ENCODE results near the gene SPP1. TPM values are rescaled to one million over a fixed set of nuclear protein-coding genes. Genes with fewer than 3 reads are reported as not detected.

SPP1 gene
- total RNA-seq = 13.5 to 16.0 TPM (median 15.7 TPM) in 3 replicates
- long read RNA-seq, transcript SPP1-201 (6 exons, 1,581 nt) = minor isoform, 6 of 26 reads
- long read RNA-seq, transcript SPP1-203 (7 exons, 1,473 nt) = major isoform, 19 of 26 reads
- long read RNA-seq, partial matches to known transcripts = 0 of 26 reads
- long read RNA-seq, other reads (novel, unspliced or antisense) = 1 of 26 reads

- TF ChIP-seq CTCF (IDR thresholded peaks at IDR 0.05) = no peak
- H3K9me3 Mint-ChIP-seq (ENCODE audit: low read depth) = no peaks in the 10 kb centered on the region
- peaks cover 4% of the 10 kb centered on the region for H3K27me3 Mint-ChIP-seq (ENCODE audit: low read depth)
- no peaks in the 10 kb centered on the region for H3K36me3 Mint-ChIP-seq (ENCODE audit: low read depth)
- H3K4me3 Mint-ChIP-seq (ENCODE audit: unreplicated experiment) = no peak within 1 kb of the TSS
- no peak within 1 kb of the TSS for H3K27ac Mint-ChIP-seq (ENCODE audit: unreplicated experiment)
- no peak for DNase-seq (ENCODE audit: low spot score)
- H3K4me1 Mint-ChIP-seq (ENCODE audit: low read depth) = peaks cover 14% of the 10 kb centered on the region
Observed at GRCh38 chr4:87975466-87975865, at the start of gene SPP1. Gene SPP1, plus strand, starts transcription at chr4:87975714. Its CDS starts 1,182 bp downstream, at chr4:87976896.

- Mint-ChIP-seq H3K9me3 (ENCODE audit: low read depth) (peaks cover 6% of the 10 kb centered on the region), H3K27me3 (ENCODE audit: low read depth) (no peaks in the 10 kb centered on the region), H3K4me1 (ENCODE audit: low read depth) (no peaks in the 10 kb centered on the region), H3K4me3 (ENCODE audit: unreplicated experiment) (no peak overlapping the region), H3K27ac (ENCODE audit: unreplicated experiment) (no peak overlapping the region), H3K36me3 (ENCODE audit: low read depth) (peaks cover 2% of the 10 kb centered on the region)
- no peak for DNase-seq (ENCODE audit: low spot score)
- no peak for TF ChIP-seq CTCF (IDR thresholded peaks at IDR 0.05)
Observed at GRCh38 chr4:87926554-87927098, 48.9 kb upstream of the SPP1 start.

GRCh38 chr4:87930629-87931028, 44.9 kb upstream of the SPP1 start:
- no peak for DNase-seq (ENCODE audit: low spot score)
- TF ChIP-seq CTCF (IDR thresholded peaks at IDR 0.05) = no peak
- H3K4me3 Mint-ChIP-seq (ENCODE audit: unreplicated experiment) = no peak overlapping the region
- no peak overlapping the region for H3K27ac Mint-ChIP-seq (ENCODE audit: unreplicated experiment)
- H3K36me3 Mint-ChIP-seq (ENCODE audit: low read depth) = peaks cover 2% of the 10 kb centered on the region
- H3K9me3 Mint-ChIP-seq (ENCODE audit: low read depth) = peaks cover 11% of the 10 kb centered on the region
- H3K4me1 Mint-ChIP-seq (ENCODE audit: low read depth) = no peaks in the 10 kb centered on the region
- no peaks in the 10 kb centered on the region for H3K27me3 Mint-ChIP-seq (ENCODE audit: low read depth)

- Mint-ChIP-seq H3K27ac (ENCODE audit: unreplicated experiment) (no peak overlapping the region), H3K36me3 (ENCODE audit: low read depth) (peaks cover 2% of the 10 kb centered on the region), H3K27me3 (ENCODE audit: low read depth) (no peaks in the 10 kb centered on the region), H3K9me3 (ENCODE audit: low read depth) (peaks cover 11% of the 10 kb centered on the region), H3K4me3 (ENCODE audit: unreplicated experiment) (no peak overlapping the region), H3K4me1 (ENCODE audit: low read depth) (no peaks in the 10 kb centered on the region)
- no peak for DNase-seq (ENCODE audit: low spot score)
- no peak for TF ChIP-seq CTCF (IDR thresholded peaks at IDR 0.05)
Observed at GRCh38 chr4:87931932-87932331, 43.6 kb upstream of the SPP1 start.

- H3K27ac Mint-ChIP-seq (ENCODE audit: unreplicated experiment) = no peak overlapping the region
Observed at GRCh38 chr4:87932718-87933141, 42.8 kb upstream of the SPP1 start.

More at GRCh38 chr4:87932718-87933141, 42.8 kb upstream of the SPP1 start:
- DNase-seq (ENCODE audit: low spot score) = no peak
- H3K4me1 Mint-ChIP-seq (ENCODE audit: low read depth) = no peaks in the 10 kb centered on the region
- H3K36me3 Mint-ChIP-seq (ENCODE audit: low read depth) = no peaks in the 10 kb centered on the region
- no peak overlapping the region for H3K4me3 Mint-ChIP-seq (ENCODE audit: unreplicated experiment)
- no peaks in the 10 kb centered on the region for H3K27me3 Mint-ChIP-seq (ENCODE audit: low read depth)
- no peak for TF ChIP-seq CTCF (IDR thresholded peaks at IDR 0.05)
- peaks cover 11% of the 10 kb centered on the region for H3K9me3 Mint-ChIP-seq (ENCODE audit: low read depth)

Measured in chondrocyte (in vitro differentiated cells).